GM12875 (cell line): Measurements from ENCODE around the gene ZEB2.

Experiments
- H3K4me3 ChIP-seq: one replicate; pipeline ENCODE4 v1.5.1; 2011; ENCODE audit warnings: low read depth, low read length, control low read depth
- CTCF ChIP-seq: IDR thresholded peaks from 2 replicates; pipeline ENCODE4 v1.5.1; 2011; ENCODE audit warnings: low read depth, mild to moderate bottlenecking, control low read depth, inconsistent platforms, low read length, moderate library complexity, borderline replicate concordance; ENCODE audit not compliant: insufficient read depth

Gene ZEB2

GRCh38 chr2:144385381-144385780 lies 134.5 kb downstream of the ZEB2 start:
- no peak for TF ChIP-seq CTCF
- H3K4me3 ChIP-seq: no peak overlapping the region

GRCh38 chr2:144383571-144384100 lies 136.3 kb downstream of the ZEB2 start:
- no peak overlapping the region for H3K4me3 ChIP-seq
- no peak for TF ChIP-seq CTCF

- TF ChIP-seq CTCF: no peak
- no peak overlapping the region for H3K4me3 ChIP-seq
Measured at GRCh38 chr2:144382849-144383248, 137.1 kb downstream of the ZEB2 start.

- TF ChIP-seq CTCF: no peak
- H3K4me3 ChIP-seq: no peak overlapping the region
Measured at GRCh38 chr2:144381716-144382115, 138.2 kb downstream of the ZEB2 start.

- H3K4me3 ChIP-seq: no peak overlapping the region
- no peak for TF ChIP-seq CTCF
Measured at GRCh38 chr2:144379851-144380311, 140.0 kb downstream of the ZEB2 start.

- H3K4me3 ChIP-seq: no peak overlapping the region
- no peak for TF ChIP-seq CTCF
Measured at GRCh38 chr2:144378551-144378950, 141.4 kb downstream of the ZEB2 start.

GRCh38 chr2:144377914-144378313 lies 142.0 kb downstream of the ZEB2 start:
- H3K4me3 ChIP-seq: no peak overlapping the region
- no peak for TF ChIP-seq CTCF
